Activated CD8-positive, alpha-beta T cell treated with anti-CD3 and anti-CD28 coated beads for 36 hours (primary cell): ENCODE data around the gene RAB4A. TPM values are rescaled to one million over a fixed set of nuclear protein-coding genes. Genes with fewer than 3 reads are reported as not detected.

Source experiments
- ATAC-seq: fragments of 200-7000 bp; cut with Tn5 transposase; one replicate; pipeline ENCODE4 v1.10.0; 2021; ENCODE audit warnings: mild to moderate bottlenecking, moderate library complexity
- CTCF ChIA-PET: fragments of 350-600 bp; sonication (Branson Sonifier 250); formaldehyde crosslinking; loops from one replicate; lab custom pipeline; 2021; ENCODE audit warnings: antibody characterized with exemption; lab: Charles Lee
- POLR2A ChIA-PET: fragments of 350-600 bp; sonication (Branson Sonifier 250); formaldehyde crosslinking; loops from one replicate; lab custom pipeline; 2021; ENCODE audit warnings: antibody characterized with exemption; lab: Charles Lee
- DNase-seq: peaks from one replicate; pipeline ENCODE4 v3.0.0-alpha.2; 2020
- H3K27ac Mint-ChIP-seq: one replicate; pipeline ENCODE4 v1.8.0; 2021; ENCODE audit warnings: mild to moderate bottlenecking, mixed read lengths
- H3K27me3 Mint-ChIP-seq: one replicate; pipeline ENCODE4 v1.8.0; 2021; ENCODE audit warnings: mixed read lengths
- H3K36me3 Mint-ChIP-seq: one replicate; pipeline ENCODE4 v1.8.0; 2021; ENCODE audit warnings: low read depth, mixed read lengths
- H3K4me1 Mint-ChIP-seq: one replicate; pipeline ENCODE4 v1.8.0; 2021; ENCODE audit warnings: low read depth, mixed read lengths
- H3K4me3 Mint-ChIP-seq: one replicate; pipeline ENCODE4 v1.8.0; 2021; ENCODE audit warnings: mild to moderate bottlenecking, moderate library complexity, mixed read lengths
- H3K9me3 Mint-ChIP-seq: one replicate; pipeline ENCODE4 v1.8.0; 2021; ENCODE audit warnings: mixed read lengths
- intact Hi-C: fragments of 100-400 bp; cut with micrococcal nuclease; formaldehyde crosslinking; loops from one replicate; pipeline ENCODE4 v1.10.0; 2022
- total RNA-seq, 2 experiments: library from RNA; stranded (reverse); gene quantifications; one replicate each; pipeline ENCODE4 v1.2.3, GENCODE V29; 2021
- TF ChIP-seq, protein P1 (sequence below): fragments of 200-600 bp; IDR thresholded peaks from one replicate; pipeline ENCODE4 v1.8.0; 2022; ENCODE audit warnings: antibody characterized with exemption, mild to moderate bottlenecking

RAB4A gene
- total RNA-seq, 2 experiments from 2014 or later = 27.2 to 30.6 TPM

DNA sequence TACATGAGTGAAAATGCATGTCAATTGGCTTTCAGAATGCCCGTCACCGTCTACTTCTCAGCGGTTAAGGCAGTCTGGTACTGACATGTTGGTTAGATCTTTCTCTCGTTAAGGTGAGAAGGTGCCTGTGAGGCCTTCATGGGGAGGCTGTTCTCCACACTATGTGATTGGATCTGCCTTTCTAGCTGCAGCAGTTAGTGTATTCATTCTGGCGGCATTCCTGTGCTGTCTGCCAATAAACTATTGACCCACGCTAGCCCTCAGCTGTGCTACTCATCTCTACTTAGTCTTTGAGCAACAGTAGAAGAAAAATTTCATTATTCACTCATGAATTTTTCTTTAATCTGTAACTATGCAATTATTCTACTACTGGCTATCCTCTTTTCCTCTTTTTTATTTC lies 39.9 kb downstream of the RAB4A start:
- CTCF ChIA-PET = interaction anchor here (0.6 kb wide), 1 partner anchor 28 kb away, joined by 3 read pairs; no protein-coding TSS in a partner anchor
- no peak for ATAC-seq
- TF ChIP-seq, protein P1, sequence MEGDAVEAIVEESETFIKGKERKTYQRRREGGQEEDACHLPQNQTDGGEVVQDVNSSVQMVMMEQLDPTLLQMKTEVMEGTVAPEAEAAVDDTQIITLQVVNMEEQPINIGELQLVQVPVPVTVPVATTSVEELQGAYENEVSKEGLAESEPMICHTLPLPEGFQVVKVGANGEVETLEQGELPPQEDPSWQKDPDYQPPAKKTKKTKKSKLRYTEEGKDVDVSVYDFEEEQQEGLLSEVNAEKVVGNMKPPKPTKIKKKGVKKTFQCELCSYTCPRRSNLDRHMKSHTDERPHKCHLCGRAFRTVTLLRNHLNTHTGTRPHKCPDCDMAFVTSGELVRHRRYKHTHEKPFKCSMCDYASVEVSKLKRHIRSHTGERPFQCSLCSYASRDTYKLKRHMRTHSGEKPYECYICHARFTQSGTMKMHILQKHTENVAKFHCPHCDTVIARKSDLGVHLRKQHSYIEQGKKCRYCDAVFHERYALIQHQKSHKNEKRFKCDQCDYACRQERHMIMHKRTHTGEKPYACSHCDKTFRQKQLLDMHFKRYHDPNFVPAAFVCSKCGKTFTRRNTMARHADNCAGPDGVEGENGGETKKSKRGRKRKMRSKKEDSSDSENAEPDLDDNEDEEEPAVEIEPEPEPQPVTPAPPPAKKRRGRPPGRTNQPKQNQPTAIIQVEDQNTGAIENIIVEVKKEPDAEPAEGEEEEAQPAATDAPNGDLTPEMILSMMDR = no peak

DNA sequence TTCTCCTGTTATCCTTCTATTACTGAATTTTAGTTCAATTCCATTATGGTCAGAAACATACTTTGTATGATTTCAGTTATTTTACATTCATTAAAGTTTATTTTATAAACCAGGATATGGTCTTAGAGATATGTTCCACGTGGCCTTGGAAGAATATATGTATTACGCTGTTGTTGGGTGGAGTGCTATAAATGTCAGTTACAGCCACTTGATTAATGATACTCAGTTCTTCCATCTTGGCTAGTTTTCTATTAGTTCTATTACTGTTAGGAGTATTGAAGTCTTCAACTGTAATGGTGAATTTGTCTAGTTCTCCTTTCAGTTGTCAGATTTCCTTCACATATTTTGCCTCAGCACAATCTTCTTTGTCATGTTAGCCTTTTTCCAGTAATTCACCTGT lies 45.3 kb downstream of the RAB4A start:
- CTCF ChIA-PET = no interaction called here
- TF ChIP-seq, protein P1 = no peak
- Mint-ChIP-seq H3K9me3 (no peaks in the 10 kb centered on the region), H3K27ac (no peak overlapping the region), H3K27me3 (no peaks in the 10 kb centered on the region), H3K4me1 (no peaks in the 10 kb centered on the region), H3K36me3 (peaks cover 11% of the 10 kb centered on the region), H3K4me3 (no peak overlapping the region)
- intact Hi-C loops = no loop called here
- ATAC-seq = no peak
- DNase-seq = no peak
- POLR2A ChIA-PET = interaction anchor here (0.6 to 1.3 kb wide), 2 partner anchors 23 to 446 kb away, joined by 3 read pairs; no protein-coding TSS in a partner anchor

More for the DNA sequence above, 39.9 kb downstream of the RAB4A start:
- H3K36me3 Mint-ChIP-seq = peaks cover 5% of the 10 kb centered on the region
- DNase-seq = no peak
- no peak overlapping the region for H3K27ac Mint-ChIP-seq
- H3K9me3 Mint-ChIP-seq = no peaks in the 10 kb centered on the region
- H3K27me3 Mint-ChIP-seq = no peaks in the 10 kb centered on the region
- intact Hi-C loops = no loop called here
- H3K4me1 Mint-ChIP-seq = no peaks in the 10 kb centered on the region
- no peak overlapping the region for H3K4me3 Mint-ChIP-seq
- POLR2A ChIA-PET = no interaction called here

DNA sequence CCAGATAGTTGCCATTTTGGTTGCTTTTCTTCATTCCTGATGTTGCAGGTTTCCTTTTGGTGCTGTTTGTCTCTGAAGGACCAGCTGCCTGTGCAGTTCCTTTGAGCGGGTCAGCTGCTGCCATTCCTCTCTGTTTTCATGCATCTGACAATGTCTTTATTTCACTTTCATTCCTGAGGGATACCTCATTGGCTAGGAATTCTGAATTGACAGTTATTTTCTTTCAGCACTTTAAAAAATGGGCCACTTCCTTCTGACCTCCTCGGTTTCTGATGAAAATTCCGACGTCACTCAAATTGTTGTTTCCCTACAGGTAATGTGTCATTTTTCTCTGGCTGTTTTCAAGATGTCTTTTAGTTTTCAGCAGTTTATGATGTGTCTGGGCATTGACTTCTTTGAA lies 47.1 kb downstream of the RAB4A start:
- ChIA-PET POLR2A (no interaction called here), CTCF (no interaction called here)
- no peak for ATAC-seq
- no peak overlapping the region for H3K27ac Mint-ChIP-seq
- no peaks in the 10 kb centered on the region for H3K9me3 Mint-ChIP-seq
- H3K4me3 Mint-ChIP-seq = no peak overlapping the region
- intact Hi-C loops = no loop called here
- TF ChIP-seq, protein P1 = no peak
- H3K4me1 Mint-ChIP-seq = no peaks in the 10 kb centered on the region
- no peaks in the 10 kb centered on the region for H3K27me3 Mint-ChIP-seq
- peaks cover 14% of the 10 kb centered on the region for H3K36me3 Mint-ChIP-seq
- no peak for DNase-seq

DNA sequence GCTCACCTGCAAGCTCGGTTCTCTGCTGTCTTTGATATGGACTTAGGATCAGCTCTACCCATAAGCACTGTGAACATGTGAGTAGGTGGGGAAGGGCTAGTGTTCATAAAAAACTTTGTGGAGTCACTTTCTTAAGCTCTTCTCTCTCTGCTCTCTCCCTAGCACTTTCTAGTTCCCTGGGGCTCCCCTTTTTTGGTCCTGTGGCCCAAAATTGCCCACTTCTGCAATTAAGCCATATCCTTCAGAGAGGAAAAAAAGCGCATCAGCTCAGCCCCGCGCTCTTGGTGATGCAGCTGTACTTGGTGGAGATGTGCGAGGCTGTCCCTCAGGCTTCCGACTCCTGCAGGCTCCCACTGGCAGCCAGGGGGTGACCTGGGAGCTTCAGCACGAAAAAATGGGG lies 48.6 kb downstream of the RAB4A start:
- H3K4me3 Mint-ChIP-seq = no peak overlapping the region
- ATAC-seq (no peak), DNase-seq (no peak)
- H3K36me3 Mint-ChIP-seq = peaks cover 21% of the 10 kb centered on the region
- H3K4me1 Mint-ChIP-seq = no peaks in the 10 kb centered on the region
- CTCF ChIA-PET = no interaction called here
- TF ChIP-seq, protein P1 = no peak
- no peaks in the 10 kb centered on the region for H3K9me3 Mint-ChIP-seq
- intact Hi-C loops = no loop called here
- no peaks in the 10 kb centered on the region for H3K27me3 Mint-ChIP-seq
- POLR2A ChIA-PET = interaction anchor here (0.7 kb wide), 1 partner anchor 420 kb away, joined by 3 read pairs; no protein-coding TSS in a partner anchor
- no peak overlapping the region for H3K27ac Mint-ChIP-seq

DNA sequence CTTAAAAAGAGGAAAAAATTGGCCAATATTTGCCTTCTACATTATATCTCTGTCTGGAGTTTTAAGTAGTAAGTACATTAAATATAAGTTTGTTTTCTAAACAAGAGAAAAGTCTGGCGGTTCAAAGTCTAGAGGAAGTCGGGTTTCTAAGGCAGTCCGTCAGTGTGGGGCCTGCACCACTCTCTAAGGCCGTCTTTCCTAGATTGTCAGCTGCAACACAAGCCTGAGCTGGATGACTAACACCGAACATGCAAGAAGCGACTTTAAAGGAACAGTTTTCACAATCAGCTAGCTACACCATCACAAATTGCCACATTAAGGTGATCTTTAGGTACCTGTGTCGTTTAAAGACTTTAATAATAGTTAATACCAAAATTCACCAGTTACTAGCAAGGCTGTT lies 52.3 kb downstream of the RAB4A start:
- no peak overlapping the region for H3K4me3 Mint-ChIP-seq
- peaks cover 34% of the 10 kb centered on the region for H3K36me3 Mint-ChIP-seq
- intact Hi-C loops = no loop called here
- no peaks in the 10 kb centered on the region for H3K9me3 Mint-ChIP-seq
- DNase-seq (no peak), ATAC-seq (no peak)
- ChIA-PET CTCF (interaction anchor here (1.1 kb wide), 1 partner anchor 85 kb away, joined by 3 read pairs; no protein-coding TSS in a partner anchor), POLR2A (no interaction called here)
- no peaks in the 10 kb centered on the region for H3K27me3 Mint-ChIP-seq
- TF ChIP-seq, protein P1 = no peak
- H3K4me1 Mint-ChIP-seq = peaks cover 15% of the 10 kb centered on the region
- no peak overlapping the region for H3K27ac Mint-ChIP-seq
